ENCODE measurements around the gene EIF2S2.

EIF2S2 gene

GRCh38 chr20:34061695-34062094, 50.3 kb downstream of the EIF2S2 start:
- FAIRE-seq: no peak

GRCh38 chr20:34060970-34061369, 51.1 kb downstream of the EIF2S2 start:
- no peak for FAIRE-seq

GRCh38 chr20:34058831-34059230, 53.2 kb downstream of the EIF2S2 start:
- FAIRE-seq: no peak

- FAIRE-seq: no peak
These were observed 56.8 kb downstream of the EIF2S2 start for GRCh38 chr20:34055290-34055689.

GRCh38 chr20:34052414-34052813, 59.6 kb downstream of the EIF2S2 start:
- no peak for FAIRE-seq

GRCh38 chr20:34049897-34050695, 61.9 kb downstream of the EIF2S2 start:
- FAIRE-seq: no peak

GRCh38 chr20:34049389-34049788, 62.7 kb downstream of the EIF2S2 start:
- no peak for FAIRE-seq

GRCh38 chr20:34047917-34048316, 64.1 kb downstream of the EIF2S2 start:
- no peak for FAIRE-seq

GRCh38 chr20:34047010-34047687, 64.9 kb downstream of the EIF2S2 start:
- FAIRE-seq: no peak

GRCh38 chr20:34045930-34046725, 65.9 kb downstream of the EIF2S2 start:
- FAIRE-seq: no peak

GRCh38 chr20:34045294-34045693, 66.7 kb downstream of the EIF2S2 start:
- FAIRE-seq: no peak

- no peak for FAIRE-seq
These were observed 69.0 kb downstream of the EIF2S2 start for GRCh38 chr20:34043025-34043424.

- no peak for FAIRE-seq
These were observed 69.8 kb downstream of the EIF2S2 start for GRCh38 chr20:34042262-34042661.

- FAIRE-seq: no peak
These were observed 70.8 kb downstream of the EIF2S2 start for GRCh38 chr20:34041226-34041625.

- no peak for FAIRE-seq
These were observed 71.6 kb downstream of the EIF2S2 start for GRCh38 chr20:34040300-34040995.
